Coronary artery (tissue), 2 donors: ENCODE results near the gene OTULINL.
A peak's percentile ranks its signal among the peaks of the same experiment; 100 is the strongest.

Experiments used
- DNase-seq: peaks from one replicate; pipeline ENCODE4 v3.0.0-alpha.2; 2017; ENCODE audit warnings: low spot score
- H3K27ac ChIP-seq, 2 donors: fragments of 200-600 bp; sonication (generic); one replicate each; pipeline ENCODE4 v1.5.1; 2016 to 2019
- H3K4me3 ChIP-seq: fragments of 200-600 bp; sonication (generic); 2 replicates; pipeline ENCODE4 v1.5.1; 2016; ENCODE audit warnings: mild to moderate bottlenecking, moderate library complexity
- TF ChIP-seq, protein P1 (sequence below): fragments of 200-600 bp; sonication (generic); IDR thresholded peaks from one replicate; pipeline ENCODE4 v1.5.1; 2019; ENCODE audit warnings: antibody characterized with exemption

OTULINL gene

DNA sequence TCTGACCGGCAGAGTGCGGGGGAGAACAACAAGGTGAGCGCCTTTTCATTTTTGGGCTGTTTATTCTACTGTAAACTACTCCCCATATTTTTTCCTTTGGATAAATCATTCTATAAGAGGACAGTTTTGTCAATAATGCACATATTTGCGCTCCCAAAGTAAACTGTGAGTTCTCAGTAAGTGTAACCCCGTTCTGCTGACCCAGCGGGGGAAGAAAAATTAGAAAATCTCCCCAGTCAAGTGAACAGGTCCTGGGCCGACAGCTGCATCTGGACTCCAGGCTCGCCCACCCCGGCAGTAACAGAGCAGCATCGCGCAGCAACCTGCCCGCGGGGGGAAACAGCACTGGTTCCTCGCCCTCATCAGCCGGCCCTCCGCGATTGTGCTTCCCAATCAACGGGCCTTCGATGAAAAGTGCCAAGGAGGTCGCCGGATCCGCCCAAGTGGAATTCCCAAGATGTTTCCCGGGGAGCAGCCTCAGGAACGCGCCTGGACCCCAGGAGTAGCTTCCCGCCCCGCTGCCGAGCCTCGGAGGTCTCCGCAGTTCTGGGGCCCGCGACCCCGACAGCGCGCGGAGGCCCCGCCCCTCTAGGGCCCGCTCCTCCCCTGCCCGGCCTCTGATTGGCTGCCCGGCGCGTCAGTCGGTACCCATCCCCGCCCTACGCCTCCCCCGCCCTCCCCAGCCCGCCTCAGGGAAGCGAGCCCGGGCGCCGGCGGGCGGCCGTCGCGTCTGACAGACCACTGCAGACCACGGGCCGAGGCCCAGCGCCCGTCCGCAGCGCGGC lies at the start of gene OTULINL:
Gene OTULINL (plus strand): TSS at position 687 of the 785 bp plus-strand sequence. CDS start 103 bp downstream, outside the sequence.
- DNase-seq = peak; percentile 86
- H3K4me3 ChIP-seq = peak within 1 kb of the TSS; percentile 94
- TF ChIP-seq, protein P1, sequence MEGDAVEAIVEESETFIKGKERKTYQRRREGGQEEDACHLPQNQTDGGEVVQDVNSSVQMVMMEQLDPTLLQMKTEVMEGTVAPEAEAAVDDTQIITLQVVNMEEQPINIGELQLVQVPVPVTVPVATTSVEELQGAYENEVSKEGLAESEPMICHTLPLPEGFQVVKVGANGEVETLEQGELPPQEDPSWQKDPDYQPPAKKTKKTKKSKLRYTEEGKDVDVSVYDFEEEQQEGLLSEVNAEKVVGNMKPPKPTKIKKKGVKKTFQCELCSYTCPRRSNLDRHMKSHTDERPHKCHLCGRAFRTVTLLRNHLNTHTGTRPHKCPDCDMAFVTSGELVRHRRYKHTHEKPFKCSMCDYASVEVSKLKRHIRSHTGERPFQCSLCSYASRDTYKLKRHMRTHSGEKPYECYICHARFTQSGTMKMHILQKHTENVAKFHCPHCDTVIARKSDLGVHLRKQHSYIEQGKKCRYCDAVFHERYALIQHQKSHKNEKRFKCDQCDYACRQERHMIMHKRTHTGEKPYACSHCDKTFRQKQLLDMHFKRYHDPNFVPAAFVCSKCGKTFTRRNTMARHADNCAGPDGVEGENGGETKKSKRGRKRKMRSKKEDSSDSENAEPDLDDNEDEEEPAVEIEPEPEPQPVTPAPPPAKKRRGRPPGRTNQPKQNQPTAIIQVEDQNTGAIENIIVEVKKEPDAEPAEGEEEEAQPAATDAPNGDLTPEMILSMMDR = no peak
- H3K27ac ChIP-seq = peak within 1 kb of the TSS; percentile 54 to 77

- TF ChIP-seq, protein P1 = no peak
- no peak overlapping the region for H3K4me3 ChIP-seq
- no peak for DNase-seq
- H3K27ac ChIP-seq = no peak overlapping the region
These were observed 49.4 kb upstream of the OTULINL start for GRCh38 chr5:14532180-14532579.

- TF ChIP-seq, protein P1 = no peak
- no peak for DNase-seq
- Histone ChIP-seq H3K27ac (no peak overlapping the region), H3K4me3 (no peak overlapping the region)
These were observed 46.8 kb upstream of the OTULINL start for GRCh38 chr5:14534773-14535172.

DNA sequence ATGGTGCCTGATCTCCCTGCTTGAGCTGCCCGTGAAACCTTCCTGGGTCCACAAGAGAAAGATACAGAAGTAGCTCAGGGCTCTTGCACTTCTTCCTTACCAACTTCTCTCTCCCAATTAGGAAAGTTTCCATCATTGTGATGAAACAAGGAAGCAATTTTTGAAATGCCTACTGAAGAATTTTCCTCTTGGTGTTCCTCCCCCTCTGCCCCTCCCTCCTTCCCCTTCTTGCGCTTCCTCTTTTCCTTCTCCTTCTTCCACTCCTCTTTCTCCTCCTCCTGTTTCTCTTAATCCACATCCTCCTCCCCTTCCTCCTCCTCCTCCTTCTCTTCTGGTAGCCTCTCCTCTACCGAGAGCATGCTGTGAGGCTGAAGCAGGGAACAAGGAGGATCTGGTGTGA lies 36.3 kb upstream of the OTULINL start:
- peak overlapping the region in 1 of 2 donors; percentile 40 for H3K27ac ChIP-seq
- DNase-seq = no peak
- TF ChIP-seq, protein P1 = no peak
- no peak overlapping the region for H3K4me3 ChIP-seq

- no peak overlapping the region for H3K4me3 ChIP-seq
- TF ChIP-seq, protein P1 = no peak
- H3K27ac ChIP-seq = peak overlapping the region in 1 of 2 donors; percentile 16
- no peak for DNase-seq
These were observed 35.7 kb upstream of the OTULINL start for GRCh38 chr5:14545862-14546261.

DNA sequence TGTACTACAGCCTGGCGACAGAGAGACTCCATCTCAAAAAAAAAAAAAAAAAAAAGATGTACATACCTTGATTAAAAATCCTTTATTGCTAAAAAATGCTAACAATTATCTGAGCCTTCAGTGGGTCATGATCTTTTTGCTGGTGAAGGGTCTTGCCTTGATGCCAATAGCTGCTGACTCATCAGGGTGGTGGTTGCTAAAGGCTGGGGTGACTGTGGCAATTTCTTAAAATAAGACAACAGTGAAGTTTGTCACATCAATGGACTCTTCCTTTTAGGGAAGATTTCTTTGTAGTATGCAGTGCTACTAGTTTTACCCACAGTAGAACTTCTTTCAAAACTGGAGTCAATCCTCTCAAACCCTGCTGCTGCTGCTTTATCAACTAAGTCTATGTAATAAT lies 33.9 kb upstream of the OTULINL start:
- no peak for DNase-seq
- Histone ChIP-seq H3K27ac (no peak overlapping the region), H3K4me3 (no peak overlapping the region)
- TF ChIP-seq, protein P1 = no peak

GRCh38 chr5:14551211-14551610 lies 30.4 kb upstream of the OTULINL start:
- no peak for DNase-seq
- no peak overlapping the region for H3K27ac ChIP-seq
- no peak overlapping the region for H3K4me3 ChIP-seq
- TF ChIP-seq, protein P1 = no peak
